ENCODE data around the gene HOXC13. TPM values are rescaled to one million over a fixed set of nuclear protein-coding genes. Genes with fewer than 3 reads are reported as not detected.

HOXC13 gene
- total and polyA plus RNA-seq, 3 donors from 2014 or later, result 0.25 to 0.87 (median 0.63) TPM

GRCh38 chr12:53958128-53958527 lies 19.5 kb downstream of the HOXC13 start:
- TF ChIP-seq, protein P1, sequence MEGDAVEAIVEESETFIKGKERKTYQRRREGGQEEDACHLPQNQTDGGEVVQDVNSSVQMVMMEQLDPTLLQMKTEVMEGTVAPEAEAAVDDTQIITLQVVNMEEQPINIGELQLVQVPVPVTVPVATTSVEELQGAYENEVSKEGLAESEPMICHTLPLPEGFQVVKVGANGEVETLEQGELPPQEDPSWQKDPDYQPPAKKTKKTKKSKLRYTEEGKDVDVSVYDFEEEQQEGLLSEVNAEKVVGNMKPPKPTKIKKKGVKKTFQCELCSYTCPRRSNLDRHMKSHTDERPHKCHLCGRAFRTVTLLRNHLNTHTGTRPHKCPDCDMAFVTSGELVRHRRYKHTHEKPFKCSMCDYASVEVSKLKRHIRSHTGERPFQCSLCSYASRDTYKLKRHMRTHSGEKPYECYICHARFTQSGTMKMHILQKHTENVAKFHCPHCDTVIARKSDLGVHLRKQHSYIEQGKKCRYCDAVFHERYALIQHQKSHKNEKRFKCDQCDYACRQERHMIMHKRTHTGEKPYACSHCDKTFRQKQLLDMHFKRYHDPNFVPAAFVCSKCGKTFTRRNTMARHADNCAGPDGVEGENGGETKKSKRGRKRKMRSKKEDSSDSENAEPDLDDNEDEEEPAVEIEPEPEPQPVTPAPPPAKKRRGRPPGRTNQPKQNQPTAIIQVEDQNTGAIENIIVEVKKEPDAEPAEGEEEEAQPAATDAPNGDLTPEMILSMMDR (IDR thresholded peaks at IDR 0.05), result no peak
- TF ChIP-seq POLR2A (IDR thresholded peaks at IDR 0.05), result no peak
- WGBS, 2 donors, result 44 to 58% methylated on average over 3 of the region's 3 CpGs
- no peak overlapping the region for H3K4me3 ChIP-seq
- no peaks in the 10 kb centered on the region for H3K36me3 ChIP-seq (ENCODE audit: low read depth, missing control alignments)
- intact Hi-C loops (cut with DNase I; ENCODE audit: low total_unique reads), result no loop called here
- no peaks in the 10 kb centered on the region for H3K4me1 ChIP-seq
- peaks cover 3% of the 10 kb centered on the region for H3K27me3 ChIP-seq
- no peak for DNase-seq
- H3K9me3 ChIP-seq, result no peaks in the 10 kb centered on the region
- H3K27ac ChIP-seq, result no peak overlapping the region

DNA sequence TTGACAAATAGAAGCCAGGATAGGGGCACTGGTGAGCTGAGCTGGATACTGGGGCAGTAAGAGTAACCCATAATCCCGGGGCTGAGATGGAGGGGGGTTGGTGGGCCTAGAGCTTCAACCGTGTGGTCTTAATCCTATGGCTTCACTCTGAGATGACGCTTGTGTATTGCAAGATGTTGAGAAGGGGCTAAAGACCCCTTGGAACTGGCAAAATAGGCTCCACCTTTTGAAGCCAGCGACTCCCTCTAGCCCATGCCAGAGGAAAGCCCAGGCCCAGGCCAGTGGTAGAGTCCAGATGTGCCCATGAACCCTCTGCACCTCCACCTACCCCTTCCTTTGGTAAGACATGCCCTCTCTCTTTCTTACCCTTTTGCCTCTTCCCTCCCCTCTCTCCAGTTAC lies 20.7 kb downstream of the HOXC13 start:
- Histone ChIP-seq H3K4me3 (no peak overlapping the region), H3K9me3 (no peaks in the 10 kb centered on the region), H3K27me3 (peaks cover 3% of the 10 kb centered on the region), H3K4me1 (no peaks in the 10 kb centered on the region), H3K36me3 (ENCODE audit: low read depth, missing control alignments) (no peaks in the 10 kb centered on the region), H3K27ac (no peak overlapping the region)
- no peak for DNase-seq
- intact Hi-C loops (cut with DNase I; ENCODE audit: low total_unique reads), result no loop called here
- WGBS, 2 donors, result 21 to 30% methylated on average over 4 of the region's 4 CpGs
- TF ChIP-seq, protein P1 (IDR thresholded peaks at IDR 0.05), result no peak
- no peak for TF ChIP-seq POLR2A (IDR thresholded peaks at IDR 0.05)

DNA sequence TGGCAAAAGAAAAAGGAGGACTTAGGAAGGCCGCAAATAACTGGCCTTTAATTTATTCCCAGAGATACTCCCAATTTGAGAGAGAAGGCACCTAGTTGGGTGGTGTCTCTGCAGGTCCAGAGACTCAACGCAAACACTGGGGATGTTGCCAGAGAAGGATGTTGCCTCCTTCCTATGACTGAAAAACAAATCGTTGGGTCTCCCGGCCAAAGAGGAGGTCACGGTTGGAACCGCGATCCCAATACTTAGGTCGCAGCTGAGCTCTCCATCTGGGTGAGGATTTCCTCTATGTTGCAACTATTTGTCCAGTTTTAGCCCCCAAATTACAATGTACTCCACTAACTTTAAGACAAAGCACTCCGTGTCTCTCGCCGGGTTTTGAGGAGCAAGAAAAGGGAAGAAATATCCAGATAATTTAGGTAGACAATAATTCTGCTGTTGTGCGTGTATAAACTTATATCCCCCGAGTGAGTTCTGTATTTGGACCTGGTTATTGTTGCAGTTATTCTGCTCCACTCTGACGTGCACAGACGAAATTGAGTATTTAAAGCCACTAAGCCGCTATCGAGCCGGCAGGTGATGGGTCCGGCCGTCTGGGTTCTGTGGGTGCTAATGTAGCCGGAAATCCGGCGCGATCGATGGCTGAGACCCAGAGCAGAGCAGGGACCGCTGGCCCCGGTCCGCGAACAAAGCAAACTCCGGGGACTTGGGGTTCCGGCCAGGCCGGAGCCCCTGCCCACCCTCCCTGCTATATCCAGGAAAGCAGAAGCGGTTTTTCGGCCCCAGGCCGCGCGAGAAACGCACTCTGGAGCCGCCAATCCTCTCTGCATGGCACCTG lies 21.8 kb downstream of the HOXC13 start:
- TF ChIP-seq, protein P1 (IDR thresholded peaks at IDR 0.05), result no peak
- no peak for TF ChIP-seq POLR2A (IDR thresholded peaks at IDR 0.05)
- no peaks in the 10 kb centered on the region for H3K36me3 ChIP-seq (ENCODE audit: low read depth, missing control alignments)
- H3K9me3 ChIP-seq, result no peaks in the 10 kb centered on the region
- H3K27ac ChIP-seq, result no peak overlapping the region
- peak overlapping the region in 1 of 2 donors; percentile 20 for H3K4me3 ChIP-seq
- H3K27me3 ChIP-seq, result peaks cover 3% of the 10 kb centered on the region
- 12% methylated on average over 26 to 39 of the region's 39 CpGs for WGBS, 2 donors
- intact Hi-C loops (cut with DNase I; ENCODE audit: low total_unique reads), result no loop called here
- H3K4me1 ChIP-seq, result peaks cover 2% of the 10 kb centered on the region
- no peak for DNase-seq

DNA sequence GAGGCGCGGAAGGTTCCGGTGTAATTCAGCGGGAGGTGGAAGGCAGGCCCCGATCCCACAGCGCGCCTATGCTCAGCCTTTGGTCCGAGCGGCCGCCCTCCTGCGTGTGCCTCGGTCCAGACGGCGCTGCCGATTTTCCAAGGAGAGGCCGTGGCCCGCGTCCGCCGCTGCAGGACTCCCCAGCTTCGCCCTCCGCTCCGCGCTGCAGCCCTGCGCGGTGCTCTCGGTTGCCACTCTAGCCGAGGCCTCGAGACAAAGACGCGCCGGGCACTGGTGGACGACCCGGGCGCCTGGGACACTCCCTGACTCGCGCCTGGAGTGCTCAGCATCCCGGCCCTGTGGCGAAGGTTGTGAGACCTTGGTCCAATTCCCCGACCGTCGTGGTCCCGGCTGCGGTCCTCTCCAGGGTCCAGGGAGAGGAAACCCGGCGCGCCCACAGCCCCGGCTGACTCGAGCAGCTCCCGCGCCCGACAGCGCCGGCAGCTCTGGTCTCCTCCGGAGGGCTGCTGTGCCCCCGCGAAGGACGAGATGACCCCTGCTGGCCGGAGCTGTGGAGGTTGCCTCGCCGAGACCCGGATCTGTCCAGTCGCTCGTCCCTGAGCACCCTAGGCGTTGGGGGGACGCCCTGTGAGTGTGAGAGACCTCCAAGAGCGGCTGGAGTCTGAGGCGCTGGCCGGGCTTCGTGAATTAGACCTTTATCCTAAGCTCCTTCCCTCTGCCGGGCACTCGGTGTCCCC lies 22.6 kb downstream of the HOXC13 start:
- 3 to 8% methylated on average over 8 to 72 of the region's 72 CpGs for WGBS, 2 donors
- no peak for DNase-seq
- TF ChIP-seq POLR2A (IDR thresholded peaks at IDR 0.05), result no peak
- TF ChIP-seq, protein P1 (IDR thresholded peaks at IDR 0.05), result no peak

More for the DNA sequence above, 22.6 kb downstream of the HOXC13 start:
- H3K4me3 ChIP-seq, result peak overlapping the region in 1 of 2 donors; percentile 20
- no peaks in the 10 kb centered on the region for H3K9me3 ChIP-seq
- peaks cover 2% of the 10 kb centered on the region for H3K4me1 ChIP-seq
- no peak overlapping the region for H3K27ac ChIP-seq
- H3K36me3 ChIP-seq (ENCODE audit: low read depth, missing control alignments), result no peaks in the 10 kb centered on the region
- H3K27me3 ChIP-seq, result peaks cover 3% of the 10 kb centered on the region
- intact Hi-C loops (cut with DNase I; ENCODE audit: low total_unique reads), result no loop called here

Data from testis (tissue), 3 donors.